Measurements from ENCODE around the gene TNFRSF8. TPM values are rescaled to one million over a fixed set of nuclear protein-coding genes. Genes with fewer than 3 reads are reported as not detected.
A peak's percentile ranks its signal among the peaks of the same experiment; 100 is the strongest.
"Not testable (repeated sequence)": the region's sequence is repeated elsewhere in the genome, so short reads cannot be mapped to it uniquely, and the experiment has no call there.

TNFRSF8 gene
- polyA plus RNA-seq, 2 of the 4 experiments (the other 2 are of a cell fraction): 0.05 TPM; not detected in 1

GRCh38 chr1:12106861-12107260 lies 43.8 kb downstream of the TNFRSF8 start:
- peak in 1 of 2 experiments; percentile 88; a peak in 3 of 6 replicates for ATAC-seq
- H3K4me1 ChIP-seq, FAIRE-seq, H3K9me3 ChIP-seq, H3K4me3 ChIP-seq, H3K4me2 ChIP-seq, H3K27ac ChIP-seq, POLR2A ChIA-PET: not testable (repeated sequence)
- TF ChIP-seq SMC3 (IDR thresholded peaks at IDR 0.05): 0 out of 3 replicates have a peak, but pooled peaks have one; percentile 9
- peak; percentile 36 to 39 for TF ChIP-seq RAD21 (conservative IDR thresholded peaks at IDR 0.05 in 1 of 2, IDR thresholded peaks at IDR 0.05 in 1 of 2)
- peak; percentile 22; the same call in 1 of the 3 replicates for TF ChIP-seq CTCF (IDR thresholded peaks at IDR 0.05)
- WGBS (ENCODE audit: missing lambda C conversion rate): 15% methylated on average over 6 of the region's 9 CpGs
- CTCF ChIA-PET: interaction anchor here (0.9 to 4.1 kb wide), 7 partner anchors 8 to 126 kb away, joined by 3 to 16 read pairs (median 3); no protein-coding TSS in a partner anchor
- peak in 1 of 2 experiments; percentile 49 for DNase-seq (ENCODE audit: low read depth in 1 of 2, low spot score in 1 of 2)

GRCh38 chr1:12107718-12108117 lies 44.6 kb downstream of the TNFRSF8 start:
- Histone ChIP-seq H3K27ac (no peak overlapping the region), H3K4me2 (no peak overlapping the region), H3K4me1 (no peaks in the 10 kb centered on the region), H3K9me3 (no peaks in the 10 kb centered on the region), H3K4me3 (no peak overlapping the region)
- TF ChIP-seq CTCF (IDR thresholded peaks at IDR 0.05): no peak
- TF ChIP-seq FOSL2 (IDR thresholded peaks at IDR 0.05): no peak
- TF ChIP-seq FOSL2 (CRISPR knock-in tag; IDR thresholded peaks at IDR 0.05): no peak
- no peak for TF ChIP-seq NR3C1 (IDR thresholded peaks at IDR 0.05)
- no peak for TF ChIP-seq ELK1 (IDR thresholded peaks at IDR 0.05; ENCODE audit: low read depth, low read length)
- TF ChIP-seq EHMT2 (IDR thresholded peaks at IDR 0.05; ENCODE audit: low read depth): no peak
- no peak for TF ChIP-seq ZFP36 (IDR thresholded peaks at IDR 0.05; ENCODE audit: borderline replicate concordance, partially characterized antibody)
- no peak for TF ChIP-seq ATOH8 (CRISPR knock-in tag; IDR thresholded peaks at IDR 0.05; ENCODE audit: low read depth)
- no peak for TF ChIP-seq CBX8 (IDR thresholded peaks at IDR 0.05)
- 74% methylated on average over 13 of the region's 13 CpGs for WGBS (ENCODE audit: missing lambda C conversion rate)
- no peak for FAIRE-seq
- no peak for DNase-seq (ENCODE audit: low read depth in 1 of 2, low spot score in 1 of 2)
- ChIA-PET POLR2A (no interaction called here), CTCF (interaction anchor here (0.7 to 4.1 kb wide), 6 partner anchors 9 to 125 kb away, joined by 3 to 16 read pairs (median 3); no protein-coding TSS in a partner anchor)
- no peak for ATAC-seq

GRCh38 chr1:12109901-12110300 lies 46.8 kb downstream of the TNFRSF8 start:
- no peak for FAIRE-seq
- no peak for ATAC-seq
- H3K4me2 ChIP-seq: no peak overlapping the region
- POLR2A ChIA-PET: no interaction called here
- H3K9me3 ChIP-seq: no peaks in the 10 kb centered on the region
- no peaks in the 10 kb centered on the region for H3K4me1 ChIP-seq
- no peak for TF ChIP-seq TFCP2L1 (CRISPR knock-in tag; IDR thresholded peaks at IDR 0.05)
- TF ChIP-seq RAD21 (conservative IDR thresholded peaks at IDR 0.05 in 1 of 2, IDR thresholded peaks at IDR 0.05 in 1 of 2): no peak
- no peak for TF ChIP-seq EP300 (IDR thresholded peaks at IDR 0.05)
- TF ChIP-seq NR3C1 (IDR thresholded peaks at IDR 0.05): no peak
- TF ChIP-seq ZFP36 (IDR thresholded peaks at IDR 0.05; ENCODE audit: borderline replicate concordance, partially characterized antibody): no peak
- no peak for TF ChIP-seq EHF (CRISPR knock-in tag; IDR thresholded peaks at IDR 0.05)
- CTCF ChIA-PET: interaction anchor here (0.7 to 3.8 kb wide), 3 partner anchors 8 to 14 kb away, joined by 3 to 14 read pairs (median 3); no protein-coding TSS in a partner anchor
- H3K27ac ChIP-seq: no peak overlapping the region
- 49% methylated on average over 3 of the region's 10 CpGs for WGBS (ENCODE audit: missing lambda C conversion rate)
- H3K4me3 ChIP-seq: no peak overlapping the region
- no peak for DNase-seq (ENCODE audit: low read depth in 1 of 2, low spot score in 1 of 2)

All from A549 (cell line).